H7 (cell line): ENCODE measurements around the gene IKZF1. TPM values are rescaled to one million over a fixed set of nuclear protein-coding genes. Genes with fewer than 3 reads are reported as not detected.
A peak's percentile ranks its signal among the peaks of the same experiment; 100 is the strongest.
"Not testable (repeated sequence)": the region's sequence is repeated elsewhere in the genome, so short reads cannot be mapped to it uniquely, and the experiment has no call there.

Experiments
- DNase-seq: peaks from one replicate; pipeline ENCODE4 v3.0.0; 2012
- H3K27me3 ChIP-seq: 2 replicates; pipeline ENCODE4 v1.6.0; 2011; ENCODE audit warnings: mild to moderate bottlenecking, low read length; ENCODE audit not compliant: control insufficient read depth, insufficient read depth
- H3K36me3 ChIP-seq: replicated peaks from 2 replicates; pipeline ENCODE4 v1.5.1; 2011; ENCODE audit warnings: low read length; ENCODE audit not compliant: control insufficient read depth, insufficient read depth
- H3K4me3 ChIP-seq: 2 replicates; pipeline ENCODE4 v1.5.1; 2011; ENCODE audit warnings: low read depth, mild to moderate bottlenecking, control low read depth, low read length, moderate library complexity; ENCODE audit not compliant: insufficient read depth
- total RNA-seq: library from RNA; depleted of rRNA; stranded (reverse); fragments of >200 nt; shearing (Covaris generic); gene quantifications from 2 replicates; pipeline ENCODE4 v1.2.3, GENCODE V29; 2014

Gene IKZF1
- total RNA-seq, 1 experiment from 2014 or later = 1.4 TPM

- H3K4me3 ChIP-seq = no peak overlapping the region
- H3K27me3 ChIP-seq = no peaks in the 10 kb centered on the region
- no peaks in the 10 kb centered on the region for H3K36me3 ChIP-seq
- DNase-seq = no peak
Measured at GRCh38 chr7:50331564-50332208, 27.2 kb downstream of the IKZF1 start.

GRCh38 chr7:50332241-50333165 is 28.0 kb downstream of the IKZF1 start:
- Histone ChIP-seq H3K27me3 (no peaks in the 10 kb centered on the region), H3K36me3 (no peaks in the 10 kb centered on the region), H3K4me3 (no peak overlapping the region)
- no peak for DNase-seq

DNA sequence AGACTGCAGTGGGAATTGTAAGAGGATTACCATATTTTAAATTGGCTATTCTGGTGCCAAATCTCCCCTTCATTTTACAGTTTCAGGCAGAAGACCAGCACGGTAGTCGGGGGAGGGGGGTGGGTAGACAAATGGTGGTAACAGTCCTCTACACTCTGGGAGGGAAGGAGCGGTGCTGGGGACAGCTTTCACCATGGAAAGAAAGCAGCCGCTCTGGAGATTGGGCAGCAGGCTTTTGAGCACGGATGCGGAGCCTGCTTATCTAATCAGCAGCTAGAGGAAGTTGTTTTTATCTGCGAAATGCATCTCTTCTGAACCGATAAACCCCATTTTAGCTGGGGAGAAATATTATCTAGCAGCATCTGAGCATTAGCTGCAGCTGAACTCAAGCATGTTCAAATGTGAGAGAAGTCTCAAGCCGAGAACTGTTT is 28.7 kb downstream of the IKZF1 start:
- H3K4me3 ChIP-seq = no peak overlapping the region
- H3K27me3 ChIP-seq = no peaks in the 10 kb centered on the region
- DNase-seq = peak; percentile 52
- no peaks in the 10 kb centered on the region for H3K36me3 ChIP-seq

DNA sequence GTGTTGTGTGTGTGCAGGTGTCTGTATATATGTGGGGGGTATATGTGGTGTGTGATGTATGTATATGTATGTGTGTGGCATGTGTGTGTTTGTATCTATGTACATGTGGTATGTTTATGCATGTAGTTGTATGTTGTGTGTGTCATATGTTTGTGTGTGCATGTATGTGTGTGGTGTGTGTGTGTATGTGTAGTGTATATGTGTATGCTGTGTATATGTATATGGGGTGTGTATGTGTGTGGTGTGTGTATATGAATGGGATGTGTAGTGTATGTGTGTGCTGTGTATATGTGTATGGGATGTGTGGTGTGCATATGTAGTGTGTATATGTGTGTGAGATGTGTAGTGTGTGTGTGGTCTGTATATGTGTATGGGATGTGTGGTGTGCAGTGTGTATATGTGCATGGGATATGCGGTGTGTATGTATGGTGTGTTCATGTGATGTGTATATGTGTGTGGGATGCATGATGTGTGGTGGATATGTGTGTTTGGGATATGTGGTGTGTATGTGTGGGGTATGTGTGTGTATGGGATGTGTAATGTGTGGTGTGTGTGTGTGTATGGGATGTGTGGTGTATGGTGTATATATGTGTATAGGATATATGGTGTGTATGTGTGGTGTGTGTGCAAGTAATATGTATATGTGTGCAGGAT is 30.0 kb downstream of the IKZF1 start:
- Histone ChIP-seq H3K4me3 (no peak overlapping the region), H3K27me3 (no peaks in the 10 kb centered on the region), H3K36me3 (no peaks in the 10 kb centered on the region)
- no peak for DNase-seq

DNA sequence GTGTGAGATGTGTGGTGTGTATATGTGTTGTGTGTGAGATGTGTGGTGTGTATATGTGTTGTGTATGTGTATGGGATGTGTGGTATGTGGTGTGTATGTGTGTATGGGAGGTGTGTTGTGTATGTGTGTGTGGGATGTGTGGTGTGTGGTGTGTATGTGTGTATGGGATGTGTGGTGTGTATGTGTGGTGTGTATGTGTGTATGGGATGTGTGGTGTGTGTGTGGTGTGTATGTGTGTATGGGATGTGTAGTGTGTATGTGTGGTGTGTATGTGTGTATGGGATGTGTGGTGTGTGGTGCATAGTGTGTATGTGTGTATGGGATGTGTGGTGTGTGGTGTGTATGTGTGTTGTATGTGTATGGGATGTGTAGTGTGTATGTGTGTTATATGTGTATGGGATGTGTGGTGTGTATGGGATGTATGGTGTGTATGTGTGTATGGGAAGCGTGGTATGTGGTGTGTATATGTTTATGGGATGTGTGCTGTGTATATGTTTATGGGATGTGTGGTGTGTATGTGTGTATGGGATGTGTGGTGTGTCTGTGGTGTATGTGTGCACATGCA is 30.8 kb downstream of the IKZF1 start:
- H3K4me3 ChIP-seq = no peak overlapping the region
- no peaks in the 10 kb centered on the region for H3K36me3 ChIP-seq
- no peaks in the 10 kb centered on the region for H3K27me3 ChIP-seq
- no peak for DNase-seq

GRCh38 chr7:50335795-50336754 is 31.6 kb downstream of the IKZF1 start:
- Histone ChIP-seq H3K27me3 (no peaks in the 10 kb centered on the region), H3K36me3 (no peaks in the 10 kb centered on the region), H3K4me3 (no peak overlapping the region)
- peak; percentile 40 for DNase-seq

DNA sequence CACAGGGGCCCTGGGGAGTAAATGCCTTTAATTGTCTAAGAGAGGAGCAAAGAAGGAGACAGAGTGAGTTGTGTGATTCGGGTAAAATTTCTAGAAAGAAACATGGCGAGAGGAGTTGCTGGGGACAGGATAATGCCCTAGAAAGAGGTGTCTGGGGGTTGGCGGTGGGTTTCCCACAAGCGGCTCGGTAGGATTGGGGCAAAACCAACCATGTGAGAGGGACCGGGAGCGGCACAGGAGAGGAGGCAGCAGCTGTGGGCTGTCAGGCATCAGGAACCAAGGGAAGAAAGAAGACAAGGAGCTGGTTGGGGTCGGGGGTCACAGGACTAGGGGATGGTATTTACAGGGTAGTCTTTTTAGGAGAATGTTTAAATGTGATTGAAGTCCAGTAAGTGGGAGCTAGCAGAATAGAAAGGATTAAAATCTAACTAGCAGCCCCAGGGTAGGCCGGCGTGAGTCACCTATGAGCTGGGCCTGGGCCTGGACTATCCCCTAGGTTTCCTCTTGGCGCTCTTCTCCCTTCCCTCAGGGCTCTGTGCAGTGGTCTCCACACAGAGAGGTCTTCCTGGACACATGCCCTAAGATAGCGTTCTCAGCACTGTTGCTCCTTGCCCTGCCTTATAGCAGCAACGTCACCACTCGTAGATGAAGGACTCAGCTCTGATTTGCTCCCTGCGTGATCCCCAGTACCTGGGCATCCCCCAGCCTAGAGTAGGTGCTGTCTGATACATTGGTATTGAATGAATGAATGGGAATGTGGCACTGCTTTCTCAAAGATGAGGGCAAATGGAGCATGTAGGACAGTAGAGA is 32.6 kb downstream of the IKZF1 start:
- Histone ChIP-seq H3K4me3 (no peak overlapping the region), H3K27me3 (no peaks in the 10 kb centered on the region)
- DNase-seq = no peak

GRCh38 chr7:50339472-50339871 is 35.0 kb downstream of the IKZF1 start:
- H3K36me3 ChIP-seq, H3K4me3 ChIP-seq, DNase-seq, H3K27me3 ChIP-seq: not testable (repeated sequence)

More for the DNA sequence above, 32.6 kb downstream of the IKZF1 start:
- H3K36me3 ChIP-seq = no peaks in the 10 kb centered on the region

GRCh38 chr7:50339990-50340500 is 35.5 kb downstream of the IKZF1 start:
- Histone ChIP-seq H3K4me3 (no peak overlapping the region), H3K36me3 (no peaks in the 10 kb centered on the region), H3K27me3 (no peaks in the 10 kb centered on the region)
- DNase-seq = peak; percentile 29

- H3K4me3 ChIP-seq = no peak overlapping the region
- no peaks in the 10 kb centered on the region for H3K27me3 ChIP-seq
- DNase-seq = no peak
- H3K36me3 ChIP-seq = no peaks in the 10 kb centered on the region
Measured at GRCh38 chr7:50341724-50342123, 37.2 kb downstream of the IKZF1 start.

DNA sequence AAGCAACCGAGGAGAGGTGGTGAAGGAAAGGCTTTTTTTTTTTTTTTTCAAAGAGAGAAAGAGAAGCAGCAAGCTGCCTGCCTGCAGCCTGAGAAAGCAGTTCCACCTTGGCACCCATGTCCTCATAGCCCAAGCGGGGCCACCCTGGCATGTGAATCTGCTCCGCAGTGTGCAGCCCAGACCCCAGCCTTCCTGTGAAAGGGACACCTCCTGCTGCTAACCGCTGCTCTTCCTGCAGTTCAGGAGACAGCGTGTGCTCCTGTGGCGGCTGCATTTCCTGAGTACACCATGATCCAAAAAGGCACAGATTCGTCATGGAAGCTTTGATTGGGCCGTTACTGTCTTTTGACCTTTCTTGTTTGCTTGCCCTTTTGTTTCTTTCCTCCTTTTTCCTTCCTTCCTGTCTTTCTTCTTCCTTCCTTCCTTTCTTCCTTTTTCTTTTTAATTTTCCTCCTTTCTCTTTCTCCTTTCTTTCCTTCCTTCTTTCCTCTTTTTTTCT is 38.1 kb downstream of the IKZF1 start:
- no peaks in the 10 kb centered on the region for H3K36me3 ChIP-seq
- no peaks in the 10 kb centered on the region for H3K27me3 ChIP-seq
- no peak overlapping the region for H3K4me3 ChIP-seq
- DNase-seq = no peak

DNA sequence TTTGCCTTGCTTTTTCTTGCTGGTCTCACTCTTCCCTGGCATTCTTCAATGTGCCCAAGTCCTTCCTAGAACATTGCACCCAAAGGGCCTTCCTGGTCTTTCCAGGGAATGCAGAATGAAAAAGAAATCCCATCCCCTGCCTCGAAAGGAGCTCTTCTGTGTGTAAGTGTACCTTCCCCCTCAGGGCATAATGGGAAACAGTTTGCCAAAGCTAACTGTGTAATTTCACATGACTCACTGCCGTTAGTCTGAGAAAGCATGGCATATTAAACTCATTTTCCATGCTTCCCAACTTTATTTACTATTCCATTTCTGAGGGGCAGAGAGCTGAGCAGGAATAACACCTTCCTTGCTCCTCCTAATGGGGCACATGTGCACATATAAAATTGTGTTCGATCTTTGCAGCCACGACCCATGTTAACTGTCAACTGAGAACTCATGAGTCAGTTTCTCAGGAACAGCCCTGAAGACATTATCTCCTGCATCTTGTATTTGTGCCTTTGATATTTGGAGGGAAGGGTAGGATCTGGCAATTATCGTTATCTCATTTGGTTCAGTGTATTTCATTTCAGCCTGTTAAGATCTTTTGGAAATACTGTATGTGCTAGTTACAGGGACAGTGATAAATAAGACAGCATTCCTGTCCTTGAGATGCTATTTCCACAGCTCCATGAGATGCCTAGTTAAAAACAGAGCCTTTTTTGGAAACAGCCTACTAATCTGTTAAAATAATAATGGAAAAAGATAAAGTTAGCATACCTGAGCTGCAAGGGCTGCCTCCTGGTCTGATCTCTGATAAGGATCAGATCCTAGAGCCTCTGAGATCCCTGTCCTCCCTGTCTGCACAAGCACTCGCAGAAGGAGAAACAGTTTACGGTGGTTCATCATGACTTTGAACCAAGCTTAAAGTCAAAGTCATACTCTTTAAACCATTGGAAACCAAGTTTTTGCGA is 42.3 kb downstream of the IKZF1 start:
- DNase-seq = no peak
- Histone ChIP-seq H3K27me3 (no peaks in the 10 kb centered on the region), H3K36me3 (no peaks in the 10 kb centered on the region), H3K4me3 (no peak overlapping the region)
